Measurements from ENCODE around the gene SGMS1.
A peak's percentile ranks its signal among the peaks of the same experiment; 100 is the strongest.

Gene SGMS1

DNA sequence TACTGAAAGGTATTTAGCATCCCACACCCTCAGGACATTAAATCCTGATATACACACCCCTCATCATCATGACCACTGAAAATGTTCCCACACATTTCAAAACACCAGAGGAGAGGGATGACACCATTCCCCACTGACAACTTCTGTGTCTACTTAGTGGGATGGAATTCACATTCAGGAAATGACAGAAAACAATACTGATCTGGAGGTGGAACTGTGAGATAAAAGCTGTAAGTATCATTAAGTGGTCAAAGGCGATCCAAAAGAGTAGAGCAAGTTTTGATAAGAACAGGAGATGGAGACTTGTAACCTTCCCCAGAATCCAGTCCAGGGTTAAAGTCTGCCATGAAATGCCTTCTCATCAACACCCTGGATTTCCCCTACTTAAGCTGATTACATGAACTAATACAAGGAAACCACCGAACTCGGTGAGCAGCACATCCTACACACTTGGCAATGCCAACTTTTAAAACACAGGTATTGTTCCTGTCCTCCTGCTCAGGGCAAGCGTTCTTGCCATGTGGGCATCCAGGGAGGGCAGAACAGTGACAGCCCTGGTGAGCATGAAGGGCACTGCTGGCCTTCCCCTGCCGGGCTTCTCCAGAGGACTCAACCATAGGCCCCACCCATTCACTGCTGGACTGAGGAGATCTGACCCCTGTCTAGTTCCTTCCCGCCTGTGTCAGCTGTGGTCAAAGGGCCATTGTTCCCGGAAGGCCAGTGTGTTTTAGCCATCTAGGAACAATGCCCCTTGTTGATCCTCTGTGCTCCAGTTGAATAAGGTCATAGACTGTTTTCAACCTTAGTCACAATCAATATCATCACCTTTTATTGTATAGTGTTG lies 85.0 kb downstream of the SGMS1 start:
- no peak for DNase-seq (ENCODE audit: low read depth in 2 of 2)

GRCh38 chr10:50536617-50537240 lies 87.0 kb downstream of the SGMS1 start:
- no peak for DNase-seq (ENCODE audit: low read depth in 2 of 2)

GRCh38 chr10:50534748-50535376 lies 88.9 kb downstream of the SGMS1 start:
- DNase-seq (ENCODE audit: low read depth in 2 of 2): peak in 1 of 2 experiments; percentile 18

DNA sequence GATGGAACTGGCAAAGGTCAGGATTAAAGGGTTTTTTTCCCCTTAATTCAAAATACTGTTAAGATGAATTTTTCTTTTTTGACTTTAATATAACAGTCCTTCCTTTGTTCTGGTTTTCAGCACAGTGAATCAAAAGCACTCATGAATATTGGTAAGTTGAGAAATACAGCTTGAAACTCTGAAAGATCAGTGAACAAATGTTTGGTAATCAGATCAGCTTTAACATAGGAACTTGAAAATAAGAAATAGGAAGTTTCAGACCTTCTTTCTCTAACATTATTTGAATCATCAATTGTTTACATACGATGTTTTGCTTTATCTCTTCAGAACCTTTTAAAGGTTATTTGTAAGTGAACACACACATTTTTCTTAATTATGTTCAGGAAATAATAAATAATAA lies 90.5 kb downstream of the SGMS1 start:
- no peak for DNase-seq (ENCODE audit: low read depth in 2 of 2)

DNA sequence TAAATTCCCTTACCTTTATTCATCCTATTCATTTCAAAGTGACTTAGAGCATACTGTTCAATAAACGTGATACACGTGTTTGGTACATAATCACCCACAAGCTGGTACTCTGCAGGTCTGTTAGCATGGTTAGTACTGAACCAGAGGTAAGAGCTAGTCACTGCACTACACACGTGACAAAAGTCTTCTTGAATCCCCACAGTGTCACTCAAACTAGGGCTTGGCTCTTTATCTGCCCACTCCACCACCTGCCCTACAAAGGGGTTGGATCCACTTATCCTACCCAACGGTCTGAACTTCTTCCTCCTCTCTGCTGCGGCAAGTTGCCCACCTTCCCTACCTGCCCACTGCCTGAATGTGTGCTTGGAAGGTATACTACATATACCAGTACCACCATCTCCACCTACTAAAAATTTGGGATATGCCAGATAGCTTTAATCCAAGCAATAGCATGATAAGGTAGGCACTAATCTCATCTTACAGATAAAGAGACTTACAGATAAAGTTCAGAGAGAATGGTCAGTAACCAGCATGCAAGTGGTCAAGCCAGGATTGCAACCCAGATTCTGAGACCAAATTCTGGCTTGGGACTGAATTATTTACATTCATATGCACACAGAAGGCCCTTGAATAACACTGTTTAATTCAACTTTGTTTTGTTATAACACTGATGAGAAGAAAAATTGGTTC lies 92.2 kb downstream of the SGMS1 start:
- no peak for DNase-seq (ENCODE audit: low read depth in 2 of 2)

- no peak for DNase-seq (ENCODE audit: low read depth in 2 of 2)
Measured at GRCh38 chr10:50529660-50530059, 94.1 kb downstream of the SGMS1 start.

GRCh38 chr10:50528206-50528605 lies 95.5 kb downstream of the SGMS1 start:
- DNase-seq (ENCODE audit: low read depth in 2 of 2): no peak

DNA sequence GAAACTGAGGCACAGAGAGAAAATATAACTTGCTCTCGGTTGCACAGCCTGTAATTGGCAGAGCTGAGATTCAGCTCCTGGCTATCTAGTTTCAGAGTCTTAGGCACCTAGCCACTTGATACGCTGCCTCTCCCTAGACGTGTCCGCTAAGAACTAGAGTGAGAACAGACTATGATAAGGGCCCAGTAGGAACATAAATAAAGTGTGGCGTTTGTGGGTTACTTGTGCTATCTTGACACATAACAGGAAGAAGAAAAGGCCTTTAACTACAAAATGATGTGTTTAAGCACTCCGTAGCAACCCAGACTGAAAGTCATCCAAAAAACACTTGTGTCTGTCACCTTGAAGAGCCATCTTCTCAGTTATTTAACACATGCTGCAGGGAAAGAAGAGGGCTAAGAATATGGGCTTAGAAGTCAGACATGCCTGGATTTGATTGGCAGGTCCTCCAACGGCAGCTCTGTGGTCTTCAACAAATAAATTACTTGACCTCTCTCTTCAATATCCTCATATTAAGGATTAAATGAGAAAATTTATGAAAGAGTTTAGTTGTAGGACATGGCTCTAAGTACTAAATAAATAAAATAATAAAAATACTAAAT lies 96.2 kb downstream of the SGMS1 start:
- DNase-seq (ENCODE audit: low read depth in 2 of 2): no peak

GRCh38 chr10:50526185-50526584 lies 97.6 kb downstream of the SGMS1 start:
- DNase-seq (ENCODE audit: low read depth in 2 of 2): no peak

- DNase-seq (ENCODE audit: low read depth in 2 of 2): no peak
Measured at GRCh38 chr10:50523357-50523756, 100.4 kb downstream of the SGMS1 start.

- DNase-seq (ENCODE audit: low read depth in 2 of 2): no peak
Measured at GRCh38 chr10:50522908-50523307, 100.8 kb downstream of the SGMS1 start.

DNA sequence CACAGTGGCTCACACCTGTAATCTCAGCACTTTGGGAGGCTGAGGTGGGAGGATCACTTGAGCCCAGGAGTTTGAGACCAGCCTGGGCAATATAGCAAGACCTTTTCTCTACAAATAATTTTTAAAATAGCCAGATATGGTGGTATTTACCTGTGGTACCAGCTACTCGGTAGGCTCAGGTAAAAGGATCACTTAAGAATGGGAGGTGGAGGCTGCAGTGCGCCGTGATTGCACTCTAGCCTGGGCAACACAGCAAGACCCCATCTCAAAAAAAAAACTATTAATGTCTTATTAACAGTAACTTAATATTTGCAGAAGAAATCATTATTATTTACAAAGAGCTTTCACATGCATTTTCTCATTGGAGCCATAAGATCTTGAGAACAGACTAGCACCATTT lies 103.6 kb downstream of the SGMS1 start:
- no peak for DNase-seq (ENCODE audit: low read depth in 2 of 2)

DNA sequence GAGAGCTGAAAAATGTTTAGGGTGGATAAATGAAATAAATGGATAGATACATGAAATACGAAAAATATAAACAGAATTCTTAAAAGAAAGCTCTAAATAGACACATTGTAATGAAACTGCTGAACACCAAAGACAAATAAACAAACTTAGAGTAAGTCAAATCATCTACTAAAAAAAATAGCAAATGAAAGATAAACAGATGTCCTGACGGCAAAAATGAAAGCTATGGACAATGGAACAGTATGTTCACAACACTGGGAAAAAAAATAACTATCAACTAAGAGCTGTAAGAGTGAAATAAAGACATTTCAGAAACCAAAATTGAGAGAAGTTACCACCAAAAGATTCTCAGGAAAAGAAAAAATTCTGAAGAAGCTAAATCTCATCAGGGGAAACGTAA lies 106.1 kb downstream of the SGMS1 start:
- DNase-seq (ENCODE audit: low read depth in 2 of 2): no peak

DNA sequence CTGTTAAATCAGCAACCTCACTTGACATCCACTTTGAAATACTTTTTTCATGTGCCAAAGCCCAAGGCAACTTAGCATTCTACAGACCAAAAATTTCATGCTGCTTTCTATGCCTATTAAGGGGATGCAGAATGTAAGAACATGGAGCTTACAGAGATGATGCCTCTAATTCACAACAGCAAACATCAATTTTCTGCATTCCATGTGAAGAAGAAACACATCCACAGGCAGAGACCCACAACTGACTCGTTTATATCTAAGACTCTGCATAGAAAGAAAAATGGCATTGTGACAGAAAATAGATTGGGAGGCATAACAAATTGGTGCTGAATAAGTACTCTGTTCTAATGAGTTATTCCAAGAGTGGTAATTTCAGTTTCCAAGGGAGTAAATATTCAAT lies 107.6 kb downstream of the SGMS1 start:
- no peak for DNase-seq (ENCODE audit: low read depth in 2 of 2)

GRCh38 chr10:50515420-50515819 lies 108.3 kb downstream of the SGMS1 start:
- no peak for DNase-seq (ENCODE audit: low read depth in 2 of 2)

DNA sequence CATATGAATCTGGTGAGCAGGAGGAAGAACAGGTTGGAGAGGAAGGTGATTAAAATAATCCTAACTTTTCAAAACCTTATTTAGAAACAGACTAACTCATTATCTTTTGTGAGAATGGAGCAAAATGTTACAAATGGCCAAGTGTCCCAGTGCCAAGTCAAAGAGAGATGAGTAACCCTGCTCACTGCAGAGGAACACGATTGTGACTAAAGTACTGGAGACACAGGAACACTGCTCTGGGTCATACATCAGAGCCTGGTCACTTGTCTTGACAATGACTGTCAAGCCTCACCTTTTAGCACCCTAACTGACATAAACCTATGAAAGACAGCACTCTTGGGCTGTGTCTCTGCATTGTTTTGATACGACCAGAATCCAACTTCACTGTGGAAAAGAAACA lies 108.8 kb downstream of the SGMS1 start:
- DNase-seq (ENCODE audit: low read depth in 2 of 2): no peak

DNA sequence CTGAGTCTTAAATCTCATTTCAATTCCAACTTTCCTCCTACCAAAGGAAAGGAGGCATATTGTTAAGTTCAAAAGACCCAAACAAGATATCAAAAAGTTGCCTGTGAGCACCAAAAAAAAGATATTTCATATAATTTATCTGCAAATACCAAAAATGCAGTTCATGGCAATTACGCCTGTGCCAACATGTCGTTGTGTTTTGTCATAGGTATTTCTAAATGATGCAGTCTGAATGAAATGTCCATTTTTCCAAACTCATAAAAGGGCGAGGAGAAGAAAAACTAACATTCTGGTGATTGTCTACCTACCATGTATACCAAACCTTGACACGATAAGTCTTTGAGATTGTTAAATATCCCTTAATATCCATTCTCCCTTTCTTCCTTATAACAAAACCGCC lies 109.8 kb downstream of the SGMS1 start:
- no peak for DNase-seq (ENCODE audit: low read depth in 2 of 2)

DNA sequence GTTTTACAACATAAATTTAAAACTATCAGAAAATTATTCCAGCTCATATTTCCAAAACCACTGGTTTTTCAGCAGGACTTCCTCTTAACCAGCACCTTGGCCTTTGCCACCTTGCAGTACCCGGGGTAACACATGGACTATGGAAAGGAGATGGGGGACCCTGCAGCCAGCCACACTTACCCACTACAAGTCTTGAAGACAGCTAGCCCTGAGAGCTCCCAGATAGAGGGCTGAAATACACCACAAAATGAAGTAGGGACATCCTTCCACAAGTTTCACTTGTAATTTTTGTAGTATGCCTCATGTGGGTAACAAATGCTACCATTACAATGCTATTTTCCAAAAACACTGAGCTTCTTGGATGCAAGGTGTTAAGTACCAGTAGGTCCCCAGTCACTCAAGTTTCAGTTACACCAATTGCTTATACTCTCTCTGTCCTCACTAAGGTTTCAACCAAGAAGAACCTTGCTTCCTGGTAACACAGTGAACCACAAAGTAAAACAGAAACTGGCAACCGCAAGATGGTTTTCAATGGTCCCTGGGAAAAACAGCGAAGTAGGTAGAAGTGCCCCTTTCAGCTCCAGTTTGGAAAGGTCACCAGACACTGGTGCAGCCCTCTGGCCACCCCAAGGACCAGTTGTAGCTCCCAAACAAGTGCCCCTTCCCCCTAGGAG lies 110.9 kb downstream of the SGMS1 start:
- DNase-seq (ENCODE audit: low read depth in 2 of 2): no peak

GRCh38 chr10:50512214-50512595 lies 111.6 kb downstream of the SGMS1 start:
- DNase-seq (ENCODE audit: low read depth in 2 of 2): no peak

DNA sequence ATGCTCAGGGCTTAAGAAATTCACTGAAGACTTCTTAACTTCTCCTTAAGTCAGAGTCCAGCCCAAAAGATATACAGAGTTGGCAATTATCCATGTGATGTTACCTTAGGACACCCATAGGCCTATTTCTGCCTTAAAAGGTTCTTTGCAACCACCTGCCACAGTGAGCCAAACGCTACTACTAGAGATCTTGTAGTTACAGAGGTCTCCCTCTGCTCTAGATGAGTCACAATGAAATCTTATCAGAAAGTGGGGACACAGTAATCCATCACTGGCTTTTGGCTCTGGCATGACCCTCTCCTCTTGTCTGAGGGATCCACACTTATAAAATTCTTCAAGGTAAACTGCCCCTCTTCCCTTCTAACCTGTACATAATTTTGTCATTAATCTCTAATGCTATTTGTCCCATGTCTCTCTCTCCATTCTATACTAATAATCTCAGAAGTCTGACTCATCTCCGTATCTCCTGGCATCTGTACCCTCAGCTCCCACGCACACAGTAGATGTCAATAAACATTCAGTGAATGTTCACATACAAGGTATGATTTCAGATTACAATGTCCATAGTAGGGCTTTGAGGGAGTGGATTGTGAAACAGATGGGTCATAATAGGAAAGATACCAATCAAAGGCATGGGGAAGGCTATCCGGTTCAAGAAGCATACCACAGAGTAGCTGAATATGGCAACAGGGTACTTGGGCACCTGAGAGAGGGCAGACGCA lies 112.1 kb downstream of the SGMS1 start:
- DNase-seq (ENCODE audit: low read depth in 2 of 2): no peak
